Hematopoietic multipotent progenitor cell (in vitro differentiated cells): ENCODE results near the gene GNAT3. TPM values are rescaled to one million over a fixed set of nuclear protein-coding genes. Genes with fewer than 3 reads are reported as not detected.
A peak's percentile ranks its signal among the peaks of the same experiment; 100 is the strongest.

Experiments
- DNase-seq, 3 donors: peaks; one replicate each; pipeline ENCODE4 v3.0.0-alpha.2; 2011 to 2015; ENCODE audit warnings: low read depth in 2 of 3, low spot score in 2 of 3
- total RNA-seq: library from RNA; depleted of rRNA; stranded (reverse); fragments of >200 nt; gene quantifications from one replicate; pipeline ENCODE4 v1.2.3, GENCODE V29; 2012

GNAT3 gene
- total RNA-seq, 1 donor = not detected

- DNase-seq = no peak
Observed at GRCh38 chr7:80467069-80467468, 44.8 kb downstream of the GNAT3 start.

- DNase-seq = no peak
Observed at GRCh38 chr7:80466636-80467035, 45.2 kb downstream of the GNAT3 start.

GRCh38 chr7:80464211-80464610 is 47.7 kb downstream of the GNAT3 start:
- DNase-seq = no peak

GRCh38 chr7:80463272-80463920 is 48.5 kb downstream of the GNAT3 start:
- no peak for DNase-seq

- DNase-seq = no peak
Observed at GRCh38 chr7:80460857-80461256, 51.0 kb downstream of the GNAT3 start.

- DNase-seq = no peak
Observed at GRCh38 chr7:80459776-80460510, 51.9 kb downstream of the GNAT3 start.

GRCh38 chr7:80458822-80459725 is 52.8 kb downstream of the GNAT3 start:
- DNase-seq = no peak

- DNase-seq = peak in 2 of 3 donors; percentile 24 to 47
Observed at GRCh38 chr7:80453699-80454340, 58.0 kb downstream of the GNAT3 start.

GRCh38 chr7:80450621-80451308 is 61.1 kb downstream of the GNAT3 start:
- DNase-seq = peak in 2 of 3 donors; percentile 33 to 82

- no peak for DNase-seq
Observed at GRCh38 chr7:80449836-80450235, 62.0 kb downstream of the GNAT3 start.

- no peak for DNase-seq
Observed at GRCh38 chr7:80445351-80445750, 66.5 kb downstream of the GNAT3 start.

GRCh38 chr7:80444811-80445210 is 67.1 kb downstream of the GNAT3 start:
- no peak for DNase-seq

- DNase-seq = no peak
Observed at GRCh38 chr7:80443325-80443724, 68.5 kb downstream of the GNAT3 start.

- no peak for DNase-seq
Observed at GRCh38 chr7:80440883-80441282, 71.0 kb downstream of the GNAT3 start.

GRCh38 chr7:80439894-80440821 is 71.7 kb downstream of the GNAT3 start:
- DNase-seq = no peak

- DNase-seq = no peak
Observed at GRCh38 chr7:80435521-80435920, 76.3 kb downstream of the GNAT3 start.

- DNase-seq = no peak
Observed at GRCh38 chr7:80434047-80434446, 77.8 kb downstream of the GNAT3 start.

- no peak for DNase-seq
Observed at GRCh38 chr7:80432166-80432565, 79.7 kb downstream of the GNAT3 start.

- no peak for DNase-seq
Observed at GRCh38 chr7:80429181-80429580, 82.7 kb downstream of the GNAT3 start.
